NCI-H345 treated with DMSO at 0.1 percent for 48 hours (cell line): ENCODE measurements around the gene CTBP2.

Experiments
- DNase-seq: peaks from one replicate; lab custom pipeline; 2025; ENCODE audit not compliant: unreplicated experiment; lab: John Stamatoyannopoulos, UW

Gene CTBP2

DNA sequence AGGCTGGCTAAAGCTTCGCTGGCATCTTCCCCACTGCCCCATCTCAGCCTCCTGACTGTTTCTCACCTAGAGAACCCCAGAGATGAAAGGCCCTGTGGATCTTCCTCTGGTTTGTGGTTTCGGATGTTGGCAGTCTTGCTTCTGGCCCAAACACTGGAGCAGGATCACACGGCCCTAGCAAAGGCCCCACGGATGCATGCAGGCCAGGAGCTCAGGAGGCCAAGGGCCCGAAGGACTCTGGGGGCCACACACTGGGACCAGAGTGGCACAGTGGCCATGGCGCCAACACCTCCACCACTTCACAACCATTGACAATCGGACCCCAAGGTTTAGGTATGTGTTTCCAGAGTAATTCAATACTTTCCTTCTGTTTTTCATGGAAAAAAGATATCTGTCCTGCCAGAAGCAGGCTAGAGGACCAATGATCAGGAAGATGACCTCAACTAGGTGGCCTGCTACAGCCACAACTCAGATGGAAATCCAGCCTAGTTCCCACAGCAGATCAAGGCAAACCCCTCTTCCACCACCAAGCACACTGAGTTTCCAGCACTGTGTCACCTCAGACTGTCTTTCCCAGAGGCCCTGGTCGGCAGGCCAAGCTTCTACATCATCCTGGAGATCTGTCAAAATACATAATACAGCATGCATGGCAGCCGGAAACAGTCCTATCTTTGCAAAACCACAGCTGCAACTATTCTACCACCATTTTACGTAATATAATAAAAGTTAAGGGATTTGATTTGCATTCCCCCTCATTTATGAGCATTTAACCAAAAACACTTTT, 53.0 kb downstream of the CTBP2 start:
- no peak for DNase-seq

GRCh38 chr10:125106586-125106985, 53.8 kb downstream of the CTBP2 start:
- no peak for DNase-seq

DNA sequence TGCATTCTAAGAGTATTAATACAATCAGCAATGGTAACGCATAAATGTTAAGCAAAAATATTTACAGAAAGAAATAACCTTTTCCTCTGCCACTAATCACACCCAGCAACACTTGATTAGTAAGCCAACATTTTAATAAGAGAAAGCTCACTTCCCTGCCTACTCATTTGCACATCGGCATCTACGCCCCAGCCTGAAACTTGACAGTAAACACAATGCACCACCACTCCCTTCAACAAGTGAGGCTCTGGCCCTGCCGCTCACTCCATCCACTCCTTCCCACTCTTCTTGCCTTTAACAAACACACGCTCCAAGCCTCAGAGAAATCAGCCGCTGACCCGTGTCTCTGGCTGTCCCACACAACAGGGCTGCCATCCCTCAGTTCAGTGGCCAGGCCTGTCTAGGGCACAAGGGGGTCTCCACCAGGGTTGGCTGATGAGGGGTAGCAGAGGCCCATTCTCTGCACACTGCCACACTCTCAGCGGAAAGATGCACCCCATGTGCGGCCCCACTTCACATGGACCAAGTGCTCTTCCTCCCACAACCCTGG, 54.6 kb downstream of the CTBP2 start:
- DNase-seq = no peak

DNA sequence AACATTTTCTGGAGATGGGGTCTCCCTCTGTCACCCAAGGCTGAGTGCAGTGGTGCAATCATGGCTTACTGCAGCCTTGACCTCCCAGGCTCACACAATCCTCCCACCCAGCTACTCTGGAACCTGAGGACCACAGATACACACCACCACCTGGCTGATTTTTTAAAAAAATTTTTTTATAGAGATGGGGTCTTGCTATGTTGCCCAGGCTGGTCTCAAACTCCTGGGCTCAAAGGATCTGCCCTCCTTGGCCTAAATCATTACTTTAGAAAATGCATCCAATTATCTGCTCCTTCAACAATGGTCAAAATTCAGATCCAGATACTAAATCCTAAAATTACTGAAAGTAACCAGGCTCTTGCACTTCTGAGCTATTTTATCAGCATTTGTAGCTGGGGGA, 55.2 kb downstream of the CTBP2 start:
- no peak for DNase-seq

GRCh38 chr10:125104559-125104958, 55.8 kb downstream of the CTBP2 start:
- no peak for DNase-seq

DNA sequence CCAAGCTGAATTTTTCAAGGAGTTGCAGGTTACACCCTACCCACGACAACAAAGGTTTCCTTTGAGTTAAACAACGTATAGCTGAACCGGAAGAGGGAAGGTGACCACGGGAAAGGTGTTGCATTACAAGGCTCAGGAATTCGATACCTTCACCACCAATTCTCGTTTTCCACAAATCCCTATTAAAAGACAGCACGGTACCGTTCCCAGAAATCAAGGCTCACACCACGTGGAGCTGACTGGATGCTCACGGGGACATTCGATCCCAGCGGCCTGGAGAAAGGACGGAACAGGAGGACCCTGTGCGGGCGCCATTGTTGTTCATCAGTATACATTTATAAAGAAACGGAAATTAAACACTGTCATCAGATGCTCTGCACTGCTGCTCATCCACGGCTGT, 56.4 kb downstream of the CTBP2 start:
- DNase-seq = no peak

DNA sequence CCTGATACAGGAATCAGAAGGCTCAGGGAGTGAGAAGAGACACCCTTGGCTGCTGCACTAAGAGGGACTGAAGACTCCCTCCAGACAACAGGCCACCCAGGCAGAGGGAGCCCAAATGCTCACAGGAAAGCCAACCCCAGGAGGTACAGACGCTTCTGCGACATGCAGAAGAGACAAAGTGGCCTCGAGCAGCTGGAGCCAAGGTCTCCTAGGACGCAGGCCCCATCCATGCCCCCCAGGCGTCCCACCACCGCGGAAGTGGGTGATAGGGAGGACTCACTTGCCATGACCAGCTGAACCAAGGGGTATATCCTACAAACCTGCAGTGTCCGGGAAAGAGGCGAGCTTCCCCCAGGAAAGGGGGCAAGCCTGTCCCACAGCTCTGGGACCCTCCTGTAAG, 56.9 kb downstream of the CTBP2 start:
- DNase-seq = no peak

- DNase-seq = no peak
Measured at GRCh38 chr10:125102821-125103220, 57.5 kb downstream of the CTBP2 start.

- DNase-seq = no peak
Measured at GRCh38 chr10:125102246-125102645, 58.1 kb downstream of the CTBP2 start.

- no peak for DNase-seq
Measured at GRCh38 chr10:125101581-125101980, 58.8 kb downstream of the CTBP2 start.

- no peak for DNase-seq
Measured at GRCh38 chr10:125101049-125101448, 59.3 kb downstream of the CTBP2 start.

GRCh38 chr10:125097409-125098070, 62.8 kb downstream of the CTBP2 start:
- no peak for DNase-seq

- DNase-seq = no peak
Measured at GRCh38 chr10:125096975-125097374, 63.4 kb downstream of the CTBP2 start.

GRCh38 chr10:125096371-125096770, 64.0 kb downstream of the CTBP2 start:
- DNase-seq = no peak

DNA sequence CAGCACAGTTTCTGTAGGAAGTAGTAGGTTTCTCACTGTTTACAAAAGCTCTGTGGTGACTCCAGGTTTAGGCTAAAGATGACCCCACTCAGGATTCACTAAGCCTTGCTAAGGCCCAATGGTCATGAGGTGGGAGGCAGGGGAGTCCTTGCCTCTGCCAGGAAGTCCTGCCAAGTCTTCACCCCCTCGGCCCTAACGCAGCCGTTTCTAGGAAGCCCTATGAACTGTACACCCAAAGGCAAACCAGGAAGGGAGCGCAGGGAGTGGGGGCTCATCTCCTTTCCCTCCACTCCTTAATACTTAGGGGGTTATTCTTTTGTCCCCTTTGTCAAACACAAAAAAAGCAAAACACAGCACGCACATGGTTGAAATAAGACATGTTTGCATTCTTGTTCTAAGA, 64.6 kb downstream of the CTBP2 start:
- no peak for DNase-seq

DNA sequence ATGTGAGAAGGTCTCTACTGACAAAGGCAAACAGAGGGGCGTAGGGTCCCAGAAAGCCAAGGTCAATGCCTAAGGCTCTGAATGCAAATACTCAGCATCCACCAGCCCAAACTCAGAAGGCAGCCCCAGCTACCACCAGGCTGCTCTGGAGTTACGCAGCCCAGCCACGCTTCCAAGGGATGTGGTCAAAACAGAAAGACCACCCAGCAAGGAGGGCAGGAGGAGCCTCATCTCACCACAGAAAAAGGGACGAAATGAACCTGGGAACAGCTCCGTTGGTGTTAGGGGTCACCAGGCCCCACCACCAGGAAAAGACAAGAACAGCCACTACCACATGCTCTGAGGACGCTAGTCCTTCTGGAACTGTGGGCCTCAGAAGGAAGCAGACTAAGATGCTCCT, 65.1 kb downstream of the CTBP2 start:
- no peak for DNase-seq

DNA sequence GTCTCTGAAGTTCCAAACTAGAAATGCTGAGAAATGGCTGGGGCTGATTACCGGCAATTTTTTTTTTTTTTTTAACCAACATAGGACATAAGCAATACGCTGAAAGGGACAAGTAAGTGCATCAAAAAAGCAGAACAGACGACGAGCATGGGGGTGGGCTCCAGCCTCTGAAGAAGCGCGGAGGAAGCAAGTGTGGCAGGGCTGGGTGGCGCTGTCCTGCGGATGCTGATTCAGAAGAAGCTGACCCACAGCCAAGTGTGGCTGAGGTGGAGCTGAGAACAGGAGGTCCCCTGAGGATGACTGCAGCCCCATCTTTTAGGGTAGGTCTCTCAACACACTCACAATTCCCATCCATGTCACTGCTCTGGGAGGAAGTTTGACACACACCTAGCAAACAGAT, 65.6 kb downstream of the CTBP2 start:
- no peak for DNase-seq

DNA sequence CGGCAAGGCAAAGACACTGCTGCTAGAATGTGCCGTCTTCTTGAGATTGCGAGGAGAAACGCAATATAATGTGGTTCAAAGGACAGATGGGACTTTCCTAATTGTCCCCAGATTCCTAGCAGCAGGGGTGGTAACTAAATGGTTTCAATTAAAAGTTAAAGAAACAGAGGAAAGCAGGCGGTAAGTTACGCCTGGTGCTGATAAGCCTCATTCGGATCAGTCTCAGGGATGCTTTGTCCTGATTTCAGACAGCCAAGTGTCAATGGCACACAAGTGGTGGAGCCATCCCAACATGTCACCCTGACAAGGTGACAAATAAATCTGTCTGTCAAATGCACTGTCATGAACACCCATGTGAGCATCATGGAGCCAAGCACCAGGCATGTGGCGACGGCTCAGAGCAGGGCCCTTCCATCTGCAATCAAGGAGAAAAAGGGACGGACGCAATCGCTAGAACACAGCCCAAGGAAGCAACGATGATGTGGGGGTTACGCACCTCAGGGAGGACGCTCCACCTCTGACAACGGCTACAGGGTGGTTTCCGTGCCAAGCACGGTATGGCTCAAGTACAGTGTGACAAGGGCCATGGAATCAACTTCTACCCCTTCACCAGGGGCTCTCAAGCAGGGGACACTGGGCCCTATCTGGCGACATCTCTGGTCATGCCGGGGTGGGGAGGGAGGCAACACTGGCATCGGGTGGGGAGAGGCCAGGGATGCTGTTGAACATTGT, 66.2 kb downstream of the CTBP2 start:
- no peak for DNase-seq

DNA sequence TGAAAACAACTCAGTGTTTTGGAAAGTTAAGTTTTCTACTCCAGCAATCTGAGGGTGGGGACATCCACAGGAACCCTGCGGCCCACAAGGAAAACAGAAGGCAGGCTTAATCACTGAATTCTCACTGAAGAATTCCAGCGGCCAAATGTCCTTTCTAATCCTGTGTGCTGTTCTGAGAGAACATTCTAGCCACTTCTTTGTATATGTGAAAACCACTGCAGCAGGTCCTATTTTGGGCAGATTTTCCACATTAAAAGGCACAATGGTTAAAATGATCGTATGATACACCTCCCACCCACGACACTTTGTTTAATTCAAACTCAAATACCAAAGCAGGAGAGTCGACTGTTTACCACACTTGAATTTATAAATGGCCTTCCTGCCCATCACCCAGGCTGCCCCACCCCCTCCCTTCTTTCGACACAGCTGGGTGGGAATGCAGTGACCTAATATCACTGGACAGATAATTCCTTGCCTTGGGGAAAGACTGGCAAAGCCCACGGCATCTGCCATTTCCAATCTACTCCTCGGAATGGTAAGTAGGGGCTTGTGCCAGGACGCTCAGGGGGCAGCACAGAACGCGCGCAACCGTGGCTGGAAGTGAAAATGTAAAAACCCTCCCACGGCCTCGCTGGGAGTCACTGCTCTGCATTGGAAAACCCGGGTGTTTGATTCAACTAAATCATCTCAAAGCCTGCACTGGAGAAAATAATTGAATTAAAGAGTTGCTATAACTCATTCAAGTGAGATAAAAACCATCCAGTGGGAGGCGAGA, 67.0 kb downstream of the CTBP2 start:
- no peak for DNase-seq

DNA sequence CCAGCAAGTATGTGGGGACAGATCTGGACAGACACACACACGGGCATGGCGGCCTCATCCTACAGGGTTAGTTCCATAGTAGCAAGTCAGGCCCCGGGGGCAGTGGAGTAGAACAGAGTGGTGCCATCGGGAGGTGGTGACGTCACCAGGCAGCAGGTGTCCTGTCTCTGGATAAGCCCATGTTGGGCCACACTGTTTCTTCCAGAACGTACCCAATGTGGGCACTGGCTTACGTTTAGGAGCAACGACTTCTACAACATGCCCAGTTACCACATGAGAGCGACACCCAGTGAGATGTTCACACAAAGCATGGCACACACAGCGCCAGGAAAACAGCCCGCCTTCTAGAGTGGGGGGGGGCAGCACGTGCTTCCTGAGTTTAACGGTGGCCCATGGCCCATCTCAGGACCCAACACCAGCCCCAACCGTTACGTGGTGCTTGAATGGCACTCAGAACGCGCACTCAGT, 67.8 kb downstream of the CTBP2 start:
- no peak for DNase-seq

GRCh38 chr10:125091891-125092290, 68.5 kb downstream of the CTBP2 start:
- DNase-seq = no peak
